Lower leg skin (tissue), 3 donors: ENCODE data around the gene EHF.

ENCODE experiments used
- POLR2A ChIP-seq, 2 donors: fragments of 450-650 bp; IDR thresholded peaks; one replicate each; pipeline ENCODE4 v1.6.1; 2016 to 2017; ENCODE audit warnings: antibody characterized with exemption in 2 of 2, mild to moderate bottlenecking in 1 of 2, moderate library complexity in 1 of 2
- TF ChIP-seq, protein P1 (sequence below), 3 donors: fragments of 450-650 bp; IDR thresholded peaks; one replicate each; pipeline ENCODE4 v1.5.1; 2016; ENCODE audit warnings: antibody characterized with exemption in 3 of 3, mild to moderate bottlenecking in 3 of 3, moderate library complexity in 2 of 3

DNA sequence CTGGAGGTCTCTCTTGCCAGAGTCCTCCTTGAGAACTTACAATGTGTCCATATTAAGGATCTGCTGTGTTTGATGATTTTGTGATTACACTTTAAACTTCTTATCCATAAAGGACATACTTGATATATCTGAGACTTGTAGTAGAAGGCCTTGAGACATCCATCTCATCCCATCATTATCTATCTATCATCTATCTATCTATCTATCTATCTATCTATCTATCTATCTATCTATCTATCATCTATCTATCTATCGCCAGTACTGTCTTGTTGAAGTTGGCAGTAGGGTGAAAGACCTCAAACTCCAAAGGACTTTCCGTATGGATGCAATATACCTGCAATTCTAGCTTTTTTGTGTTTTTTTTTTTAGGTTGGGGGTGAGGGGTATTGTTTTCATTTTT, 2.5 kb upstream of the EHF start:
- no peak for TF ChIP-seq POLR2A (IDR thresholded peaks at IDR 0.05)
- TF ChIP-seq, protein P1, sequence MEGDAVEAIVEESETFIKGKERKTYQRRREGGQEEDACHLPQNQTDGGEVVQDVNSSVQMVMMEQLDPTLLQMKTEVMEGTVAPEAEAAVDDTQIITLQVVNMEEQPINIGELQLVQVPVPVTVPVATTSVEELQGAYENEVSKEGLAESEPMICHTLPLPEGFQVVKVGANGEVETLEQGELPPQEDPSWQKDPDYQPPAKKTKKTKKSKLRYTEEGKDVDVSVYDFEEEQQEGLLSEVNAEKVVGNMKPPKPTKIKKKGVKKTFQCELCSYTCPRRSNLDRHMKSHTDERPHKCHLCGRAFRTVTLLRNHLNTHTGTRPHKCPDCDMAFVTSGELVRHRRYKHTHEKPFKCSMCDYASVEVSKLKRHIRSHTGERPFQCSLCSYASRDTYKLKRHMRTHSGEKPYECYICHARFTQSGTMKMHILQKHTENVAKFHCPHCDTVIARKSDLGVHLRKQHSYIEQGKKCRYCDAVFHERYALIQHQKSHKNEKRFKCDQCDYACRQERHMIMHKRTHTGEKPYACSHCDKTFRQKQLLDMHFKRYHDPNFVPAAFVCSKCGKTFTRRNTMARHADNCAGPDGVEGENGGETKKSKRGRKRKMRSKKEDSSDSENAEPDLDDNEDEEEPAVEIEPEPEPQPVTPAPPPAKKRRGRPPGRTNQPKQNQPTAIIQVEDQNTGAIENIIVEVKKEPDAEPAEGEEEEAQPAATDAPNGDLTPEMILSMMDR (IDR thresholded peaks at IDR 0.05) = no peak
